ELR (cell line): Measurements from ENCODE around the gene MYL5.
"Not testable (repeated sequence)": the region's sequence is repeated elsewhere in the genome, so short reads cannot be mapped to it uniquely, and the experiment has no call there.

Source experiments
- DNase-seq: peaks from one replicate; pipeline ENCODE4 v3.0.0-alpha.2; 2015; ENCODE audit warnings: low read depth

The MYL5 gene

GRCh38 chr4:635851-636627, 38.3 kb upstream of the MYL5 start:
- DNase-seq: no peak

- DNase-seq: no peak
Measured at GRCh38 chr4:636628-637159, 37.6 kb upstream of the MYL5 start.

- DNase-seq: no peak
Measured at GRCh38 chr4:637536-638280, 36.6 kb upstream of the MYL5 start.

- DNase-seq: not testable (repeated sequence)
Measured at GRCh38 chr4:642366-642765, 32.0 kb upstream of the MYL5 start.

- no peak for DNase-seq
Measured at GRCh38 chr4:646460-646859, 27.9 kb upstream of the MYL5 start.

GRCh38 chr4:647481-647880, 26.9 kb upstream of the MYL5 start:
- no peak for DNase-seq

GRCh38 chr4:648579-649292, 25.6 kb upstream of the MYL5 start:
- no peak for DNase-seq

- DNase-seq: no peak
Measured at GRCh38 chr4:649293-649625, 25.1 kb upstream of the MYL5 start.

GRCh38 chr4:649751-650310, 24.5 kb upstream of the MYL5 start:
- DNase-seq: no peak

- no peak for DNase-seq
Measured at GRCh38 chr4:650461-650860, 23.9 kb upstream of the MYL5 start.

- DNase-seq: no peak
Measured at GRCh38 chr4:650951-651883, 23.1 kb upstream of the MYL5 start.

- DNase-seq: no peak
Measured at GRCh38 chr4:651884-652642, 22.3 kb upstream of the MYL5 start.

- no peak for DNase-seq
Measured at GRCh38 chr4:653080-653821, 21.1 kb upstream of the MYL5 start.

- no peak for DNase-seq
Measured at GRCh38 chr4:653831-654502, 20.4 kb upstream of the MYL5 start.

GRCh38 chr4:654503-654845, 19.9 kb upstream of the MYL5 start:
- DNase-seq: no peak

- DNase-seq: no peak
Measured at GRCh38 chr4:654871-655463, 19.4 kb upstream of the MYL5 start.

- DNase-seq: no peak
Measured at GRCh38 chr4:655464-656151, 18.7 kb upstream of the MYL5 start.
